HepG2 (cell line): ENCODE data around the gene ZNF575. TPM values are rescaled to one million over a fixed set of nuclear protein-coding genes. Genes with fewer than 3 reads are reported as not detected.

Experiments used
- ATAC-seq: fragments of 200-7000 bp; cut with Tn5 transposase; 3 replicates; pipeline ENCODE4 v1.9.1; 2020; ENCODE audit warnings: mild to moderate bottlenecking, moderate library complexity
- BruUV-seq: library from RNA; stranded (reverse); fragments of 400-500 nt; replicated peaks from 2 replicates; lab custom pipeline; 2021; lab: Mats Ljungman, UMichigan
- CTCF ChIA-PET: fragments of 300-600 bp; formaldehyde crosslinking; extraction: SDS; loops from one replicate; lab custom pipeline; 2021; ENCODE audit warnings: low total read pairs, inconsistent platforms, low intra/inter-chr PET ratio; lab: Yijun Ruan, JAX
- POLR2A ChIA-PET: fragments of 350-600 bp; sonication (Branson Sonifier 250); formaldehyde crosslinking; loops from one replicate; lab custom pipeline; 2020; ENCODE audit warnings: antibody characterized with exemption, inconsistent platforms; lab: Yijun Ruan, JAX
- DNase-seq: peaks from one replicate; pipeline ENCODE4 v3.0.0-alpha.2; 2015; ENCODE audit warnings: low spot score
- FAIRE-seq: peaks from 3 replicates; lab custom pipeline; 2011; peaks lifted over from hg19 to GRCh38; lab: Jason Lieb, UNC
- H2AFZ ChIP-seq: one replicate; pipeline ENCODE4 v1.6.1; 2011; ENCODE audit warnings: low read length, inconsistent platforms
- H3K27ac ChIP-seq: fragments of 300-600 bp; 3 replicates; pipeline ENCODE4 v1.8.0; 2011; ENCODE audit warnings: mixed run types, mild to moderate bottlenecking, mixed read lengths, low read length, inconsistent platforms; ENCODE audit not compliant: insufficient read depth; ENCODE audit errors: extremely low read length
- H3K27me3 ChIP-seq, 2 experiments: fragments of 200-600 bp in 1 of 2; 2 replicates in 1 of 2; 3 replicates in 1 of 2; pipeline versions ENCODE4 v1.6.0 to v1.8.0; 2011; ENCODE audit warnings: low read length in 2 of 2, mild to moderate bottlenecking in 2 of 2, moderate library complexity in 2 of 2, inconsistent platforms in 1 of 2; ENCODE audit not compliant: insufficient read depth in 2 of 2, control insufficient read depth in 1 of 2
- H3K36me3 ChIP-seq, 2 experiments: fragments of 200-600 bp in 1 of 2; replicated peaks in 1 of 2; 2 replicates in 1 of 2; 3 replicates in 1 of 2; pipeline versions ENCODE4 v1.5.1 to v1.8.0; 2011; ENCODE audit warnings: low read length in 2 of 2, inconsistent platforms in 1 of 2; ENCODE audit not compliant: insufficient read depth in 2 of 2, control insufficient read depth in 1 of 2
- H3K4me1 ChIP-seq: 2 replicates; pipeline ENCODE4 v1.5.1; 2012; ENCODE audit warnings: low read length, inconsistent platforms; ENCODE audit not compliant: insufficient read depth
- H3K4me2 ChIP-seq: 2 replicates; pipeline ENCODE4 v1.6.0; 2011; ENCODE audit warnings: low read depth, low read length, inconsistent platforms
- H3K4me3 ChIP-seq, 3 experiments: fragments of 200-600 bp in 1 of 3; sonication (generic), shearing (Covaris generic) in 1 of 3; replicated peaks in 1 of 3; 2 replicates each; pipeline ENCODE4 v1.5.1; 2011 to 2016; ENCODE audit warnings: low read length in 3 of 3, inconsistent platforms in 2 of 3, low read depth in 2 of 3, mild to moderate bottlenecking in 2 of 3, control low read depth in 1 of 3, mixed read lengths in 1 of 3; ENCODE audit not compliant: insufficient read depth in 1 of 3
- H3K79me2 ChIP-seq: one replicate; pipeline ENCODE4 v1.6.1; 2011; ENCODE audit warnings: low read length, inconsistent platforms; ENCODE audit not compliant: insufficient read depth
- H3K9ac ChIP-seq: 2 replicates; pipeline ENCODE4 v1.6.0; 2011; ENCODE audit warnings: mild to moderate bottlenecking, low read depth, low read length, inconsistent platforms; ENCODE audit not compliant: insufficient read depth
- H3K9me3 ChIP-seq: 2 replicates; pipeline ENCODE4 v1.5.1; 2012; ENCODE audit warnings: mild to moderate bottlenecking, low read length
- H4K20me1 ChIP-seq: 2 replicates; pipeline ENCODE4 v1.6.0; 2011; ENCODE audit warnings: inconsistent platforms, mild to moderate bottlenecking, low read length, moderate library complexity; ENCODE audit not compliant: insufficient read depth
- ATF7-NPFF ChIP-seq: sonication (generic); formaldehyde crosslinking; IDR thresholded peaks from 2 replicates; pipeline ENCODE4 v1.8.1; 2023; ENCODE audit warnings: mild to moderate bottlenecking, low read depth, missing genetic modification reagents, moderate library complexity
- HBP1 ChIP-seq: IDR thresholded peaks from 2 replicates; pipeline ENCODE4 v1.6.1; 2016; ENCODE audit warnings: low read depth, control low read depth
- NR2F6 ChIP-seq, 2 experiments: IDR thresholded peaks; 2 replicates each; pipeline ENCODE4 v1.6.1; 2016; ENCODE audit warnings: antibody characterized with exemption in 1 of 2, mild to moderate bottlenecking in 1 of 2
- RFX5 ChIP-seq: IDR thresholded peaks from 2 replicates; pipeline ENCODE4 v1.6.1; 2011; ENCODE audit warnings: low read depth, low read length, improper control_type of control experiment
- ZBTB44 ChIP-seq: sonication (generic); formaldehyde crosslinking; IDR thresholded peaks from 2 replicates; pipeline ENCODE4 v1.4.0; 2020; ENCODE audit warnings: missing genetic modification reagents
- ZFP90 ChIP-seq: sonication (generic); formaldehyde crosslinking; IDR thresholded peaks from 2 replicates; pipeline ENCODE4 v1.8.0; 2022; ENCODE audit warnings: missing genetic modification reagents, mild to moderate bottlenecking, inconsistent platforms, borderline replicate concordance
- ZNF224 ChIP-seq: sonication (generic); formaldehyde crosslinking; IDR thresholded peaks from 2 replicates; pipeline ENCODE4 v1.5.0; 2020; ENCODE audit warnings: mild to moderate bottlenecking, missing genetic modification reagents
- ZNF326 ChIP-seq: sonication (generic); formaldehyde crosslinking; IDR thresholded peaks from 2 replicates; pipeline ENCODE4 v1.4.0; 2020; ENCODE audit warnings: missing genetic modification reagents, borderline replicate concordance
- ZNF512 ChIP-seq: sonication (generic); formaldehyde crosslinking; IDR thresholded peaks from 2 replicates; pipeline ENCODE4 v1.4.0; 2020; ENCODE audit warnings: mild to moderate bottlenecking, missing genetic modification reagents
- WGBS: methylation state at CpG from one replicate; pipeline ENCODE4 v1.1.6; 2017; ENCODE audit warnings: low lambda C conversion rate; 5-methylcytosine and 5-hydroxymethylcytosine counted together
- in situ Hi-C: cut with HindIII; loops from 2 replicates; pipeline ENCODE4 v1.10.0; 2017; ENCODE audit warnings: low pct_unique_long_range_greater_than_20kb; ENCODE audit not compliant: extremely low pct_ligation_motif_present
- intact Hi-C: fragments of 100-400 bp; cut with micrococcal nuclease; formaldehyde crosslinking; loops from one replicate; pipeline ENCODE4 v1.10.0; 2022; ENCODE audit not compliant: unreplicated experiment
- polyA plus RNA-seq, 8 experiments: library from polyadenylated mRNA; depleted of rRNA in 3 of 8; stranded (reverse) in 7 of 8; unstranded in 1 of 8; fragments of >200 nt; fragmentation: Illumina TruSeq in 4 of 8; extraction: Trizol in 4 of 8; gene quantifications; 2 replicates each; pipeline versions ENCODE4 v1.2.1 to v1.2.3, GENCODE V29; 2011 to 2016; ENCODE audit warnings: low read depth in 4 of 8, missing spikeins in 1 of 8, mixed read lengths in 1 of 8; ENCODE audit not compliant: insufficient read depth in 1 of 8
- total RNA-seq, 5 experiments: library from RNA; depleted of rRNA; stranded (reverse); fragments of >200 nt; fragmentation: Illumina TruSeq; extraction: Trizol; gene quantifications; 2 replicates each; pipeline ENCODE4 v1.2.3, GENCODE V29; 2016; ENCODE audit warnings: low read depth in 1 of 5
- TF ChIP-seq, protein P1 (sequence below): sonication (generic); formaldehyde crosslinking; IDR thresholded peaks from 2 replicates; pipeline ENCODE4 v1.4.0; 2020; ENCODE audit warnings: missing genetic modification reagents

The ZNF575 gene
- total and polyA plus RNA-seq, 2 of the 13 experiments (the other 11 are each of a cell fraction or from before 2014, with no cell fraction given) = 0.17 to 0.27 TPM

GRCh38 chr19:43503501-43504425 lies 29.2 kb upstream of the ZNF575 start:
- in situ Hi-C loops = no loop called here
- peak overlapping the region; percentile 79 for H3K27ac ChIP-seq
- under 1% methylated on average over 39 of the region's 64 CpGs for WGBS
- TF ChIP-seq ZFP90 (CRISPR knock-in tag) (no peak), ZNF512 (CRISPR knock-in tag) (no peak), ZNF326 (CRISPR knock-in tag) (no peak), ZNF224 (CRISPR knock-in tag) (no peak), ATF7-NPFF (CRISPR knock-in tag) (0 out of 2 replicates have a peak, but pooled peaks have one; percentile 22), ZBTB44 (CRISPR knock-in tag) (no peak), HBP1 (peak; percentile 7; the same call in 1 of the 2 replicates), NR2F6 (IDR thresholded peaks at IDR 0.05) (no peak), NR2F6 (CRISPR knock-in tag; IDR thresholded peaks at IDR 0.05) (peak; percentile 31; the same call in 1 of the 2 replicates), RFX5 (no peak)
- TF ChIP-seq, protein P1, sequence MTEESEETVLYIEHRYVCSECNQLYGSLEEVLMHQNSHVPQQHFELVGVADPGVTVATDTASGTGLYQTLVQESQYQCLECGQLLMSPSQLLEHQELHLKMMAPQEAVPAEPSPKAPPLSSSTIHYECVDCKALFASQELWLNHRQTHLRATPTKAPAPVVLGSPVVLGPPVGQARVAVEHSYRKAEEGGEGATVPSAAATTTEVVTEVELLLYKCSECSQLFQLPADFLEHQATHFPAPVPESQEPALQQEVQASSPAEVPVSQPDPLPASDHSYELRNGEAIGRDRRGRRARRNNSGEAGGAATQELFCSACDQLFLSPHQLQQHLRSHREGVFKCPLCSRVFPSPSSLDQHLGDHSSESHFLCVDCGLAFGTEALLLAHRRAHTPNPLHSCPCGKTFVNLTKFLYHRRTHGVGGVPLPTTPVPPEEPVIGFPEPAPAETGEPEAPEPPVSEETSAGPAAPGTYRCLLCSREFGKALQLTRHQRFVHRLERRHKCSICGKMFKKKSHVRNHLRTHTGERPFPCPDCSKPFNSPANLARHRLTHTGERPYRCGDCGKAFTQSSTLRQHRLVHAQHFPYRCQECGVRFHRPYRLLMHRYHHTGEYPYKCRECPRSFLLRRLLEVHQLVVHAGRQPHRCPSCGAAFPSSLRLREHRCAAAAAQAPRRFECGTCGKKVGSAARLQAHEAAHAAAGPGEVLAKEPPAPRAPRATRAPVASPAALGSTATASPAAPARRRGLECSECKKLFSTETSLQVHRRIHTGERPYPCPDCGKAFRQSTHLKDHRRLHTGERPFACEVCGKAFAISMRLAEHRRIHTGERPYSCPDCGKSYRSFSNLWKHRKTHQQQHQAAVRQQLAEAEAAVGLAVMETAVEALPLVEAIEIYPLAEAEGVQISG = peak; percentile 21; the same call in 1 of the 2 replicates

More at GRCh38 chr19:43503501-43504425, 29.2 kb upstream of the ZNF575 start:
- Histone ChIP-seq H3K9ac (peak overlapping the region; percentile 92), H3K4me1 (peaks cover 51% of the 10 kb centered on the region), H3K4me3 (peak overlapping the region; percentile 86 to 97 (median 95)), H3K36me3 (peaks cover 1 to 2% of the 10 kb centered on the region in 2 experiments; a peak in 2 of 5 replicates), H3K27me3 (no peaks in the 10 kb centered on the region; a peak in 1 of 5 replicates), H3K9me3 (no peaks in the 10 kb centered on the region), H3K79me2 (peaks cover 11% of the 10 kb centered on the region), H3K4me2 (peak overlapping the region; percentile 84), H2AFZ (peak overlapping the region; percentile 34), H4K20me1 (no peaks in the 10 kb centered on the region)
- ATAC-seq = peak; percentile 86
- no TSS peak for BruUV-seq
- peak; percentile 90 for DNase-seq
- peak; percentile 87 for FAIRE-seq
- intact Hi-C loops = loop anchor here (1.0 to 2.0 kb wide), 2 partner anchors 41 to 56 kb away; no protein-coding TSS in a partner anchor
- ChIA-PET POLR2A (interaction anchor here (0.6 to 2.2 kb wide), 17 partner anchors 8 to 165 kb away, joined by 3 to 47 read pairs (median 6); partner anchors contain the start of genes IRGQ and ZNF576), CTCF (interaction anchor here (1.6 kb wide), 1 partner anchor 57 kb away, joined by 10 read pairs; no protein-coding TSS in a partner anchor)
